Gastroesophageal sphincter (tissue), 3 donors: ENCODE data around the gene NHS.

Source experiments
- CTCF ChIP-seq, 4 experiments: fragments of 200-600 bp in 2 of 4; fragments of 450-650 bp in 2 of 4; sonication (generic) in 1 of 4; IDR thresholded peaks; one replicate each; pipeline ENCODE4 v1.5.1; 2017 to 2019; ENCODE audit warnings: antibody characterized with exemption in 4 of 4, mild to moderate bottlenecking in 2 of 4, moderate library complexity in 2 of 4
- POLR2AphosphoS5 ChIP-seq: sonication (generic); formaldehyde crosslinking; IDR thresholded peaks from one replicate; pipeline ENCODE4 v1.6.1; 2017; ENCODE audit warnings: antibody characterized with exemption

GRCh38 chrX:17596061-17596460 lies 221.1 kb downstream of the NHS start:
- TF ChIP-seq CTCF (IDR thresholded peaks at IDR 0.05) (no peak), POLR2AphosphoS5 (no peak)
